ENCODE measurements around the gene GPATCH8.

DNA sequence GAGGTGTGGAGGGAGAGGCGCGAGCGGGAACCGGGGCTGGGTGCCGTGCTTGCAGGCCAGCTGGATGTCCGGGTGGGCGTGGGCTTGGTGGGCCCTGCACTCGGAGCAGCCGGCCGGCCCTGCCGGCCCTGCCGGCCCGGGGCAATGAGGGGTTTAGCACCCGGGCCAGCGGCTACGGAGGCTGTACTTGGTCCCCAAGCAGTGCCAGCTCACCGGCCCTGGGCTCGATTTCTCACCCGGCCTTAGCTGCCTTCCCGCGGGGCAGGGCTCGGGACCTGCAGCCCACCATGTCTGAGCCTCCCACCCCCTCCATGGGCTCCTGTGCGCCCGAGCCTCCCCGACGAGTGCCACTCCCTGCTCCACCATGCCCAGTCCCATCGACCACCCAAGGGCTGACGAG is 24.7 kb upstream of the GPATCH8 start:
- TF ChIP-seq, protein P1, sequence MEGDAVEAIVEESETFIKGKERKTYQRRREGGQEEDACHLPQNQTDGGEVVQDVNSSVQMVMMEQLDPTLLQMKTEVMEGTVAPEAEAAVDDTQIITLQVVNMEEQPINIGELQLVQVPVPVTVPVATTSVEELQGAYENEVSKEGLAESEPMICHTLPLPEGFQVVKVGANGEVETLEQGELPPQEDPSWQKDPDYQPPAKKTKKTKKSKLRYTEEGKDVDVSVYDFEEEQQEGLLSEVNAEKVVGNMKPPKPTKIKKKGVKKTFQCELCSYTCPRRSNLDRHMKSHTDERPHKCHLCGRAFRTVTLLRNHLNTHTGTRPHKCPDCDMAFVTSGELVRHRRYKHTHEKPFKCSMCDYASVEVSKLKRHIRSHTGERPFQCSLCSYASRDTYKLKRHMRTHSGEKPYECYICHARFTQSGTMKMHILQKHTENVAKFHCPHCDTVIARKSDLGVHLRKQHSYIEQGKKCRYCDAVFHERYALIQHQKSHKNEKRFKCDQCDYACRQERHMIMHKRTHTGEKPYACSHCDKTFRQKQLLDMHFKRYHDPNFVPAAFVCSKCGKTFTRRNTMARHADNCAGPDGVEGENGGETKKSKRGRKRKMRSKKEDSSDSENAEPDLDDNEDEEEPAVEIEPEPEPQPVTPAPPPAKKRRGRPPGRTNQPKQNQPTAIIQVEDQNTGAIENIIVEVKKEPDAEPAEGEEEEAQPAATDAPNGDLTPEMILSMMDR (IDR thresholded peaks at IDR 0.05): no peak
- TF ChIP-seq POLR2A (IDR thresholded peaks at IDR 0.05): no peak

Data from esophagus squamous epithelium (tissue), 4 donors.